A549 (cell line): ENCODE measurements around the gene ZBTB46. TPM values are rescaled to one million over a fixed set of nuclear protein-coding genes. Genes with fewer than 3 reads are reported as not detected.

ENCODE experiments used
- ATAC-seq, 2 experiments: fragments of 200-7000 bp in 1 of 2; fragments of >200 bp in 1 of 2; cut with Nextera tagmentation in 1 of 2; cut with Tn5 transposase in 1 of 2; 3 replicates each; pipeline versions ENCODE4 v1.8.0 to v1.9.1; 2018 to 2020; ENCODE audit warnings: mild to moderate bottlenecking in 1 of 2, moderate library complexity in 1 of 2
- CTCF ChIA-PET: fragments of 300-600 bp; sonication (Branson Sonifier 250); formaldehyde crosslinking; extraction: SDS; loops from one replicate; lab custom pipeline; 2021; ENCODE audit warnings: antibody characterized with exemption, inconsistent platforms; lab: Yijun Ruan, JAX
- POLR2A ChIA-PET: fragments of 350-600 bp; formaldehyde crosslinking; extraction: SDS; loops from one replicate; lab custom pipeline; 2021; ENCODE audit warnings: antibody characterized with exemption, inconsistent platforms; lab: Yijun Ruan, JAX
- DNase-seq, 2 experiments: peaks; one replicate each; pipeline versions ENCODE4 v3.0.0 to v3.0.0-alpha.2; 2011 to 2016; ENCODE audit warnings: low read depth in 1 of 2, low spot score in 1 of 2
- FAIRE-seq: peaks from 2 replicates; lab custom pipeline; 2011; peaks lifted over from hg19 to GRCh38; lab: Jason Lieb, UNC
- H3K27ac ChIP-seq, 2 experiments: fragments of >200 bp; sonication (Bioruptor Twin); formaldehyde crosslinking; 3 replicates each; pipeline ENCODE4 v1.5.1; 2016 to 2017
- H3K4me1 ChIP-seq: fragments of >200 bp; sonication (Bioruptor Twin); formaldehyde crosslinking; 3 replicates; pipeline ENCODE4 v1.6.1; 2016
- H3K4me2 ChIP-seq: fragments of >200 bp; sonication (Bioruptor Twin); formaldehyde crosslinking; 3 replicates; pipeline ENCODE4 v1.6.1; 2016
- H3K4me3 ChIP-seq: fragments of >200 bp; sonication (Bioruptor Twin); formaldehyde crosslinking; 3 replicates; pipeline ENCODE4 v1.5.1; 2016
- H3K9me3 ChIP-seq: fragments of >200 bp; sonication (Bioruptor Twin); formaldehyde crosslinking; 3 replicates; pipeline ENCODE4 v1.6.1; 2016
- CEBPB ChIP-seq, 2 experiments: fragments of >200 bp in 1 of 2; sonication (Bioruptor Twin) in 1 of 2; formaldehyde crosslinking in 1 of 2; IDR thresholded peaks; 2 replicates each; pipeline ENCODE4 v1.6.1; 2012 to 2016
- CTCF ChIP-seq: fragments of >200 bp; sonication (Bioruptor Twin); formaldehyde crosslinking; IDR thresholded peaks from 3 replicates; pipeline ENCODE4 v1.5.1; 2016
- E2F6 ChIP-seq: IDR thresholded peaks from 2 replicates; pipeline ENCODE4 v1.6.1; 2012; ENCODE audit warnings: low read depth, borderline replicate concordance
- HDAC2 ChIP-seq: fragments of 200-600 bp; sonication (generic); IDR thresholded peaks from 2 replicates; pipeline ENCODE4 v1.6.1; 2016
- HMGXB4 ChIP-seq: fragments of 250-450 bp; sonication (Bioruptor Pico); IDR thresholded peaks from 2 replicates; pipeline ENCODE4 v1.5.0; 2021; ENCODE audit warnings: mild to moderate bottlenecking, moderate library complexity, borderline replicate concordance
- HOXB5 ChIP-seq: fragments of 250-450 bp; sonication (Bioruptor Pico); IDR thresholded peaks from 2 replicates; pipeline ENCODE4 v1.5.0; 2020; ENCODE audit warnings: mild to moderate bottlenecking, moderate library complexity
- KDM1A ChIP-seq: fragments of 200-600 bp; sonication (generic); IDR thresholded peaks from 2 replicates; pipeline ENCODE4 v1.6.1; 2016; ENCODE audit warnings: low read depth, mild to moderate bottlenecking
- MAX ChIP-seq: IDR thresholded peaks from 2 replicates; pipeline ENCODE4 v1.6.1; 2012
- MYC ChIP-seq: IDR thresholded peaks from 2 replicates; pipeline ENCODE4 v1.6.1; 2012; ENCODE audit warnings: mild to moderate bottlenecking, inconsistent platforms, low read length, improper control_type of control experiment, borderline replicate concordance
- NFE2L2 ChIP-seq: fragments of 150-350 bp; conservative IDR thresholded peaks from 2 replicates; pipeline ENCODE4 v1.6.1; 2014; ENCODE audit warnings: low read length
- PHF8 ChIP-seq: fragments of 200-600 bp; sonication (generic); IDR thresholded peaks from 2 replicates; pipeline ENCODE4 v1.6.1; 2016; ENCODE audit warnings: low read depth, mild to moderate bottlenecking, antibody characterized with exemption, moderate library complexity, borderline replicate concordance
- RAD21 ChIP-seq, 2 experiments: fragments of >200 bp in 1 of 2; sonication (Bioruptor Twin) in 1 of 2; formaldehyde crosslinking in 1 of 2; IDR thresholded peaks in 1 of 2; conservative IDR thresholded peaks in 1 of 2; 2 replicates in 1 of 2; 3 replicates in 1 of 2; pipeline ENCODE4 v1.6.1; 2012 to 2018; ENCODE audit warnings: inconsistent platforms in 1 of 2
- RCOR1 ChIP-seq: fragments of 150-350 bp; IDR thresholded peaks from 2 replicates; pipeline ENCODE4 v1.6.1; 2014; ENCODE audit warnings: antibody characterized with exemption, low read length, low read depth
- REST ChIP-seq: fragments of 200-600 bp; sonication (generic); IDR thresholded peaks from 2 replicates; pipeline ENCODE4 v1.6.1; 2016; ENCODE audit warnings: antibody characterized with exemption, mild to moderate bottlenecking, moderate library complexity
- RNF2 ChIP-seq: fragments of 200-600 bp; sonication (generic); IDR thresholded peaks from 2 replicates; pipeline ENCODE4 v1.6.1; 2016; ENCODE audit warnings: low read depth, mild to moderate bottlenecking, antibody characterized with exemption, moderate library complexity, borderline replicate concordance
- SMC3 ChIP-seq: fragments of >200 bp; sonication (Bioruptor Twin); formaldehyde crosslinking; IDR thresholded peaks from 3 replicates; pipeline ENCODE4 v1.6.1; 2018; ENCODE audit warnings: inconsistent platforms
- ZC3H11A ChIP-seq: fragments of 450-650 bp; IDR thresholded peaks from 2 replicates; pipeline ENCODE4 v1.6.1; 2014; ENCODE audit warnings: antibody characterized with exemption, mild to moderate bottlenecking
- WGBS: methylation state at CpG from one replicate; pipeline ENCODE4 v1.1.6; 2017; ENCODE audit errors: missing lambda C conversion rate; 5-methylcytosine and 5-hydroxymethylcytosine counted together
- polyA plus RNA-seq, 4 experiments: library from polyadenylated mRNA; depleted of rRNA in 3 of 4; stranded (reverse); fragments of >200 nt; fragmentation: RNase III in 1 of 4; extraction: RNeasy Plus Mini Kit Qiagen cat#74134 plus additional on column Dnase treatment in 1 of 4; gene quantifications; 2 replicates in 3 of 4; 3 replicates in 1 of 4; pipeline ENCODE4 v1.2.3, GENCODE V29; 2011 to 2017

The ZBTB46 gene
- polyA plus RNA-seq, 2 of the 4 experiments (the other 2 are of a cell fraction) = 0.17 to 0.43 TPM

- Histone ChIP-seq H3K9me3 (peaks cover 48% of the 10 kb centered on the region), H3K4me2 (no peak overlapping the region), H3K4me3 (no peak overlapping the region), H3K4me1 (no peaks in the 10 kb centered on the region), H3K27ac (no peak overlapping the region)
- DNase-seq = no peak
- ChIA-PET POLR2A (interaction anchor here (0.7 kb wide), 1 partner anchor 8 kb away, joined by 4 read pairs; no protein-coding TSS in a partner anchor), CTCF (no interaction called here)
- TF ChIP-seq MYC = no peak
- no peak for FAIRE-seq
- WGBS = 96% methylated on average over 5 of the region's 5 CpGs
- no peak for ATAC-seq
Observed at GRCh38 chr20:63714858-63715257, 116.2 kb downstream of the ZBTB46 start.

GRCh38 chr20:63712191-63712590 is 118.9 kb downstream of the ZBTB46 start:
- no peak overlapping the region for H3K4me2 ChIP-seq
- TF ChIP-seq HDAC2 (no peak), RAD21 (conservative IDR thresholded peaks at IDR 0.05 in 1 of 2, IDR thresholded peaks at IDR 0.05 in 1 of 2) (no peak), KDM1A (peak; percentile 73; the same call in 1 of the 2 replicates), MAX (no peak), PHF8 (no peak), E2F6 (no peak)
- ATAC-seq (no peak), DNase-seq (no peak), FAIRE-seq (no peak)
- H3K4me3 ChIP-seq = no peak overlapping the region
- WGBS = 97% methylated on average over 1 of the region's 1 CpG
- CTCF ChIA-PET = interaction anchor here (1.4 to 1.7 kb wide), 2 partner anchors 28 to 175 kb away, joined by 4 read pairs; partner anchors contain the start of gene PTK6
- POLR2A ChIA-PET = interaction anchor here (1.1 kb wide), 1 partner anchor 29 kb away, joined by 3 read pairs; no protein-coding TSS in a partner anchor
- H3K9me3 ChIP-seq = peaks cover 25% of the 10 kb centered on the region
- no peak overlapping the region for H3K27ac ChIP-seq
- peaks cover 10% of the 10 kb centered on the region; the same call in 1 of the 3 replicates for H3K4me1 ChIP-seq

- 85% methylated on average over 12 of the region's 12 CpGs for WGBS
- no peak for DNase-seq
- TF ChIP-seq CTCF = no peak
- TF ChIP-seq PHF8 = no peak
- no peak for TF ChIP-seq SMC3
- TF ChIP-seq REST = no peak
- no peak for TF ChIP-seq RCOR1
- no peak for TF ChIP-seq HOXB5 (CRISPR knock-in tag)
- TF ChIP-seq ZC3H11A = no peak
- TF ChIP-seq CEBPB (IDR thresholded peaks at IDR 0.05) = no peak
- TF ChIP-seq RNF2 = no peak
- no peak for TF ChIP-seq RAD21 (conservative IDR thresholded peaks at IDR 0.05 in 1 of 2, IDR thresholded peaks at IDR 0.05 in 1 of 2)
- no peak for TF ChIP-seq HMGXB4
- TF ChIP-seq NFE2L2 = no peak
- Histone ChIP-seq H3K27ac (no peak overlapping the region), H3K4me1 (peaks cover 17% of the 10 kb centered on the region), H3K9me3 (peaks cover 25% of the 10 kb centered on the region), H3K4me2 (no peak overlapping the region), H3K4me3 (no peak overlapping the region)
- CTCF ChIA-PET = interaction anchor here (0.7 to 1.7 kb wide), 4 partner anchors 10 to 174 kb away, joined by 3 to 4 read pairs (median 4); partner anchors contain the start of gene PTK6
- no peak for FAIRE-seq
- POLR2A ChIA-PET = interaction anchor here (1.1 kb wide), 1 partner anchor 30 kb away, joined by 3 read pairs; no protein-coding TSS in a partner anchor
- no peak for ATAC-seq
Observed at GRCh38 chr20:63711085-63711645, 119.9 kb downstream of the ZBTB46 start.
